CMK (cell line): ENCODE data around the gene BMI1.

Experiments
- DNase-seq: peaks from one replicate; pipeline ENCODE4 v3.0.0-alpha.2; 2010; ENCODE audit warnings: low read depth

BMI1 gene

GRCh38 chr10:22367471-22367870 lies 46.6 kb downstream of the BMI1 start:
- DNase-seq = no peak

DNA sequence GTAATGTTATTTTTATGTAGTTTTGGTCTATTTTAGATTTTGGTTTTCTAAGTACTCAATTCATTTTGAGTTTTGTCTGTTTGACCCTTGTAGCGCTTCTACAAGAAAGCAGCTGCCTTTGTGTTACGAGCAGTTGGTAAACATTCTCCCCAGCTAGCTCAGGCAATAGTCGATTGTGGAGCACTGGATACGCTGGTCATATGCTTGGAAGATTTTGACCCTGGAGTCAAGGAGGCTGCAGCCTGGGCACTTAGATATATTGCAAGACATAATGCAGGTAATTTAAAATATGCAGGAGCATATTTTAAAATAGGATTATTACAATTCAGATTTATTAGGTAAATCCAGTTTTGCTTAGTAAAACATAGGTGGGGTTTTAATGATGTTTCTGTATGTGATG lies 47.5 kb downstream of the BMI1 start:
- no peak for DNase-seq

DNA sequence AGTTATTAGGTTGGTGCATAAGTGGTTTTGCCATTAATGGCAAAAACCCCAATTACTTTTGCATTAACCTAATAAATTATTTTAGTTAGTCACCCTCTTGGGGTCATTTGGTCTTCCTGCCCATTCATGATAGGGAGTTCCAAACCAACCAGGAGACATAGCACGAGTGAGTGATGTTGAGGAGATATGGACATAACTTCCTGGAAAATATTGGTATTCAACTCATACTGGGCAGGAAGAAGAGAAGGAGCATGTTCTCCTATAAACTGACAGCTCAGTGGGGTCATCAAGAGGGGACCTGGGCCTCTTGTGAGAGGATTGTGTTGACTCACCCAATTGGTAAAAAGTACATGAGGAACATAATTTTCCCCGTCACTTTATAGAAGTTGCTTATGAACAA lies 48.1 kb downstream of the BMI1 start:
- no peak for DNase-seq

GRCh38 chr10:22369434-22370072 lies 48.7 kb downstream of the BMI1 start:
- no peak for DNase-seq

- DNase-seq = no peak
Observed at GRCh38 chr10:22370320-22370719, 49.4 kb downstream of the BMI1 start.

GRCh38 chr10:22372298-22372697 lies 51.4 kb downstream of the BMI1 start:
- no peak for DNase-seq

DNA sequence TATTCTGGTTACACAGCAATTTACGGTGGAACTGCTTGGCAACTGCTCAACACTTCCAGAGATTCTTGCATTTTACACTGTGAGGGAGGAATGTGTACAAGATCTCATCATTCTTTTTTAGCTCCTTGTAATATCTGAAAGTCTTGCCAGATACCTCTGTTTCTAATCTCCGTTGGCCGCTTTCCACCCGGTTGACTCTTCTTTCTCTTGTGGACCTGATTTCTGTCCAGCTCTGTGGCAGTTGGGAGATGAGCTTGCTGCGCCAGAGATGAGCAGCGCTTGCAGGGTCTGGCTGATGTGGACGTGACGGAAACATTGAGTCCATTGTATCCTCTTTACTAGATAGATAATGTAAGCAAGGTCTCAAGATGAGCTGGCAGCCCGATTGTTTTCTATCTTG lies 52.0 kb downstream of the BMI1 start:
- no peak for DNase-seq

DNA sequence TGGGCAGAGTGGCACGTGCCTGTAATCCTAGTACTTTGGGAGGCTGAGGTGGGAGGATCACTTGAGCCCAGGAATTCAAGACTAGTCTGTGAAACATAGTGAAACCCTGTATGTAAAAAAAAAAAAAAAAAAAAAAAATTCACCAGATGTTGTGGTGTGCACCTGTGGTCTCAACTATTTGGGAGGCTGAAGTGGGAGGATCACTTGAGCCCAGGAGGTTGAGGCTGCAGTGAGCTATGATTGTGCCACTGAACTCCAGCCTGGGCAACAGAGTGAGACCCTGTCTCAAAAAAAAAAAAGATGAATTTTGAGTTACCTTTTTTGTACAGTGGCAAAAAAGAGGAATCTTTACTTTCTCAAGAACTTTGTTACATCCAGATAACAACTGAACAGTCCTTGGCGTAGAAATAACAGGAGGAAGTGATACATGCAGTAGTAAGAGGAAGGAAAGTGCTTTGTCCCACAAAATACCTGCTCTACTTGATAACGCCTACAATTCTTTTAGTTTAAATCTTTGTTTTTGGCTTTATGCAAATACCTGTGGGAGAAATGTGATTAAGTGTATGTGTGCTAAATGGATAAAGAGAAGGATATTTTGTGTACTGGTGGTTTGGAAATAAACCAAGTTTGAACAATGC lies 53.7 kb downstream of the BMI1 start:
- no peak for DNase-seq

- no peak for DNase-seq
Observed at GRCh38 chr10:22379059-22379458, 58.2 kb downstream of the BMI1 start.
